Effector CD4-positive, alpha-beta T cell (primary cell): ENCODE results near the gene ARHGAP15.

Experiments used
- DNase-seq: peaks from one replicate; pipeline ENCODE4 v3.0.0-alpha.2; 2020

Gene ARHGAP15

GRCh38 chr2:143146366-143146765 is 17.1 kb downstream of the ARHGAP15 start:
- DNase-seq, result no peak

GRCh38 chr2:143146815-143147530 is 17.8 kb downstream of the ARHGAP15 start:
- DNase-seq, result no peak

- DNase-seq, result no peak
Observed at GRCh38 chr2:143148011-143148410, 18.8 kb downstream of the ARHGAP15 start.

GRCh38 chr2:143148757-143149156 is 19.5 kb downstream of the ARHGAP15 start:
- DNase-seq, result no peak

- DNase-seq, result no peak
Observed at GRCh38 chr2:143150287-143150686, 21.1 kb downstream of the ARHGAP15 start.

- no peak for DNase-seq
Observed at GRCh38 chr2:143151111-143151752, 22.0 kb downstream of the ARHGAP15 start.

- DNase-seq, result no peak
Observed at GRCh38 chr2:143152219-143152618, 23.0 kb downstream of the ARHGAP15 start.

GRCh38 chr2:143152637-143153036 is 23.4 kb downstream of the ARHGAP15 start:
- DNase-seq, result no peak

GRCh38 chr2:143155661-143156060 is 26.4 kb downstream of the ARHGAP15 start:
- DNase-seq, result no peak

- no peak for DNase-seq
Observed at GRCh38 chr2:143157001-143157400, 27.8 kb downstream of the ARHGAP15 start.

GRCh38 chr2:143157418-143157817 is 28.2 kb downstream of the ARHGAP15 start:
- no peak for DNase-seq

- no peak for DNase-seq
Observed at GRCh38 chr2:143158098-143158497, 28.9 kb downstream of the ARHGAP15 start.

- no peak for DNase-seq
Observed at GRCh38 chr2:143158551-143159485, 29.6 kb downstream of the ARHGAP15 start.

- DNase-seq, result no peak
Observed at GRCh38 chr2:143159486-143159840, 30.2 kb downstream of the ARHGAP15 start.

GRCh38 chr2:143160732-143161707 is 31.8 kb downstream of the ARHGAP15 start:
- DNase-seq, result no peak

GRCh38 chr2:143162123-143162837 is 33.1 kb downstream of the ARHGAP15 start:
- DNase-seq, result peak; percentile 43

GRCh38 chr2:143162997-143163396 is 33.8 kb downstream of the ARHGAP15 start:
- DNase-seq, result no peak

GRCh38 chr2:143163499-143163898 is 34.3 kb downstream of the ARHGAP15 start:
- DNase-seq, result no peak

- no peak for DNase-seq
Observed at GRCh38 chr2:143165291-143165690, 36.1 kb downstream of the ARHGAP15 start.

- DNase-seq, result no peak
Observed at GRCh38 chr2:143169105-143169504, 39.9 kb downstream of the ARHGAP15 start.

GRCh38 chr2:143171817-143172216 is 42.6 kb downstream of the ARHGAP15 start:
- no peak for DNase-seq

- no peak for DNase-seq
Observed at GRCh38 chr2:143175438-143175837, 46.2 kb downstream of the ARHGAP15 start.
